Caco-2 (cell line): ENCODE results near the gene ZNF850. TPM values are rescaled to one million over a fixed set of nuclear protein-coding genes. Genes with fewer than 3 reads are reported as not detected.
"Not testable (repeated sequence)": the region's sequence is repeated elsewhere in the genome, so short reads cannot be mapped to it uniquely, and the experiment has no call there.

Experiments
- BruUV-seq: library from RNA; stranded (reverse); fragments of 400-500 nt; replicated peaks from 2 replicates; lab custom pipeline; 2021; lab: Mats Ljungman, UMichigan
- CTCF ChIA-PET: fragments of 300-600 bp; sonication (Branson Sonifier 250); formaldehyde crosslinking; loops from one replicate; lab custom pipeline; 2022; ENCODE audit warnings: antibody characterized with exemption; lab: Charles Lee
- POLR2A ChIA-PET: fragments of 300-600 bp; sonication (Branson Sonifier 250); formaldehyde crosslinking; loops from one replicate; lab custom pipeline; 2022; ENCODE audit warnings: antibody characterized with exemption; lab: Charles Lee
- DNase-seq, 2 experiments: peaks; one replicate each; pipeline versions ENCODE4 v3.0.0 to v3.0.0-alpha.2; 2020 to 2022
- H3K27me3 ChIP-seq: replicated peaks from 2 replicates; pipeline ENCODE4 v1.6.0; 2011; ENCODE audit warnings: low read length; ENCODE audit not compliant: control insufficient read depth, insufficient read depth
- H3K36me3 ChIP-seq: 2 replicates; pipeline ENCODE4 v1.5.1; 2011; ENCODE audit warnings: low read length; ENCODE audit not compliant: control insufficient read depth, insufficient read depth
- H3K4me1 ChIP-seq: fragments of 250-450 bp; sonication (Bioruptor Pico); 2 replicates; pipeline ENCODE4 v1.5.1; 2020; ENCODE audit warnings: mild to moderate bottlenecking
- H3K4me3 ChIP-seq: 2 replicates; pipeline ENCODE4 v1.5.1; 2011; ENCODE audit warnings: low read depth, mild to moderate bottlenecking, control low read depth, low read length
- H3K9me3 ChIP-seq: fragments of 250-450 bp; sonication (Bioruptor Pico); 2 replicates; pipeline ENCODE4 v1.5.1; 2020; ENCODE audit warnings: mild to moderate bottlenecking, moderate library complexity
- H3K27ac Mint-ChIP-seq: one replicate; pipeline ENCODE4 v1.8.0; 2022; ENCODE audit warnings: mixed read lengths; ENCODE audit not compliant: unreplicated experiment
- H3K27me3 Mint-ChIP-seq: one replicate; pipeline ENCODE4 v1.8.0; 2022; ENCODE audit warnings: mixed read lengths; ENCODE audit not compliant: insufficient read depth, unreplicated experiment
- H3K36me3 Mint-ChIP-seq: one replicate; pipeline ENCODE4 v1.8.0; 2022; ENCODE audit warnings: mild to moderate bottlenecking, mixed read lengths; ENCODE audit not compliant: insufficient read depth, unreplicated experiment
- H3K4me1 Mint-ChIP-seq: one replicate; pipeline ENCODE4 v1.8.0; 2022; ENCODE audit warnings: low read depth, mixed read lengths; ENCODE audit not compliant: unreplicated experiment
- H3K4me3 Mint-ChIP-seq: one replicate; pipeline ENCODE4 v1.8.0; 2022; ENCODE audit warnings: mild to moderate bottlenecking, moderate library complexity, mixed read lengths; ENCODE audit not compliant: unreplicated experiment
- H3K9me3 Mint-ChIP-seq: one replicate; pipeline ENCODE4 v1.8.0; 2022; ENCODE audit warnings: mixed read lengths; ENCODE audit not compliant: unreplicated experiment
- CTCF ChIP-seq, 2 experiments: fragments of 200-600 bp in 1 of 2; IDR thresholded peaks; 1 replicate in 1 of 2; 2 replicates in 1 of 2; pipeline versions ENCODE4 v1.5.1 to v1.8.0; 2011 to 2022; ENCODE audit warnings: antibody characterized with exemption in 1 of 2, control low read depth in 1 of 2, inconsistent platforms in 1 of 2, low read depth in 1 of 2, low read length in 1 of 2, mild to moderate bottlenecking in 1 of 2, moderate library complexity in 1 of 2; ENCODE audit not compliant: insufficient read depth in 1 of 2, severe bottlenecking in 1 of 2, unreplicated experiment in 1 of 2
- intact Hi-C: fragments of 100-400 bp; cut with micrococcal nuclease; formaldehyde crosslinking; loops from one replicate; pipeline ENCODE4 v1.10.0; 2022; ENCODE audit not compliant: unreplicated experiment
- total RNA-seq: library from RNA; stranded (reverse); gene quantifications from 2 replicates; pipeline ENCODE4 v1.2.3, GENCODE V29; 2022

Gene ZNF850
- total RNA-seq, 1 experiment from 2014 or later, result 7.8 TPM

GRCh38 chr19:36773223-36773579, 594 bp upstream of the ZNF850 start:
- Mint-ChIP-seq H3K36me3 (peaks cover 34% of the 10 kb centered on the region), H3K27me3 (no peaks in the 10 kb centered on the region), H3K4me3 (peak overlapping the region; percentile 96), H3K4me1 (peaks cover 17% of the 10 kb centered on the region), H3K27ac (peak overlapping the region; percentile 88), H3K9me3 (peaks cover 40% of the 10 kb centered on the region)
- TF ChIP-seq CTCF (IDR thresholded peaks at IDR 0.05; ENCODE audit: insufficient read depth in 1 of 2, low read depth in 1 of 2, low read length in 1 of 2, severe bottlenecking in 1 of 2, unreplicated experiment in 1 of 2), result no peak
- intact Hi-C loops, result loop anchor here (5.0 to 10.0 kb wide), 5 partner anchors 86 to 286 kb away; partner anchors contain the start of genes ZNF260, ZNF461, ZNF529 and ZNF566
- Histone ChIP-seq H3K4me3 (peak overlapping the region; percentile 66), H3K27me3 (no peaks in the 10 kb centered on the region), H3K4me1 (no peaks in the 10 kb centered on the region), H3K36me3 (no peaks in the 10 kb centered on the region), H3K9me3 (peaks cover 23% of the 10 kb centered on the region)
- no TSS peak for BruUV-seq
- ChIA-PET POLR2A (interaction anchor here (1.1 kb wide), 1 partner anchor 200 kb away, joined by 3 read pairs; the partner anchor contains the start of gene ZNF529), CTCF (no interaction called here)
- no peak for DNase-seq

- Histone ChIP-seq H3K4me3 (peak overlapping the region; percentile 66), H3K36me3 (no peaks in the 10 kb centered on the region), H3K4me1 (no peaks in the 10 kb centered on the region), H3K27me3 (no peaks in the 10 kb centered on the region), H3K9me3 (peaks cover 21% of the 10 kb centered on the region)
- Mint-ChIP-seq H3K4me3 (peak overlapping the region; percentile 96), H3K4me1 (peaks cover 17% of the 10 kb centered on the region), H3K36me3 (peaks cover 39% of the 10 kb centered on the region), H3K9me3 (peaks cover 33% of the 10 kb centered on the region), H3K27ac (peak overlapping the region; percentile 88), H3K27me3 (no peaks in the 10 kb centered on the region)
- no peak for TF ChIP-seq CTCF (IDR thresholded peaks at IDR 0.05; ENCODE audit: insufficient read depth in 1 of 2, low read depth in 1 of 2, low read length in 1 of 2, severe bottlenecking in 1 of 2, unreplicated experiment in 1 of 2)
- POLR2A ChIA-PET, result no interaction called here
- TSS peak; percentile 99 for BruUV-seq
- peak; percentile 61 to 79 for DNase-seq
- CTCF ChIA-PET, result no interaction called here
- intact Hi-C loops, result loop anchor here (5.0 to 10.0 kb wide), 5 partner anchors 84 to 284 kb away; partner anchors contain the start of genes ZNF260, ZNF461, ZNF529 and ZNF566
These were observed 1.1 kb downstream of the ZNF850 start for GRCh38 chr19:36771261-36772231.

GRCh38 chr19:36750066-36750691, 22.4 kb downstream of the ZNF850 start:
- H3K4me1 Mint-ChIP-seq, result no peaks in the 10 kb centered on the region
- intact Hi-C loops, result no loop called here
- no peaks in the 10 kb centered on the region for H3K27me3 ChIP-seq
- peaks cover 57% of the 10 kb centered on the region for H3K9me3 ChIP-seq
- CTCF ChIA-PET, result no interaction called here
- TF ChIP-seq CTCF (IDR thresholded peaks at IDR 0.05; ENCODE audit: insufficient read depth in 1 of 2, low read depth in 1 of 2, low read length in 1 of 2, severe bottlenecking in 1 of 2, unreplicated experiment in 1 of 2), result no peak
- BruUV-seq, result no TSS peak
- H3K4me3 ChIP-seq, result no peak overlapping the region
- POLR2A ChIA-PET, result no interaction called here
- no peak overlapping the region for H3K27ac Mint-ChIP-seq
- H3K36me3 Mint-ChIP-seq, result peaks cover 89% of the 10 kb centered on the region
- H3K4me1 ChIP-seq, result peaks cover 7% of the 10 kb centered on the region; the same call in 1 of the 2 replicates
- H3K36me3 ChIP-seq, result peaks cover 4% of the 10 kb centered on the region
- H3K4me3 Mint-ChIP-seq, result no peak overlapping the region
- peaks cover 51% of the 10 kb centered on the region for H3K9me3 Mint-ChIP-seq
- H3K27me3 Mint-ChIP-seq, result no peaks in the 10 kb centered on the region
- no peak for DNase-seq

- BruUV-seq, CTCF ChIA-PET, H3K4me3 ChIP-seq, intact Hi-C loops, H3K27me3 ChIP-seq, H3K4me1 Mint-ChIP-seq, H3K27ac Mint-ChIP-seq, POLR2A ChIA-PET, H3K36me3 ChIP-seq, H3K4me1 ChIP-seq, H3K4me3 Mint-ChIP-seq, DNase-seq, H3K27me3 Mint-ChIP-seq: not testable (repeated sequence)
- Mint-ChIP-seq H3K36me3 (peaks cover 89% of the 10 kb centered on the region), H3K9me3 (peaks cover 49% of the 10 kb centered on the region)
- peaks cover 61% of the 10 kb centered on the region for H3K9me3 ChIP-seq
These were observed 23.0 kb downstream of the ZNF850 start for GRCh38 chr19:36749613-36750012.
